K562 (cell line): ENCODE measurements around the gene FDPS. TPM values are rescaled to one million over a fixed set of nuclear protein-coding genes. Genes with fewer than 3 reads are reported as not detected.

Experiments used
- CBX3 ChIP-seq, 2 experiments: IDR thresholded peaks; 1 replicate in 1 of 2; 2 replicates in 1 of 2; pipeline ENCODE4 v1.6.1; 2012; ENCODE audit warnings: inconsistent platforms in 2 of 2, low read length in 2 of 2, borderline replicate concordance in 1 of 2, control low read depth in 1 of 2
- CXXC5 ChIP-seq: fragments of 250-450 bp; sonication (Bioruptor Pico); IDR thresholded peaks from 2 replicates; pipeline ENCODE4 v1.8.0; 2022; ENCODE audit warnings: inconsistent platforms, mild to moderate bottlenecking, moderate library complexity
- E2F3 ChIP-seq: fragments of 250-450 bp; sonication (Bioruptor Pico); IDR thresholded peaks from 2 replicates; pipeline ENCODE4 v1.4.0; 2020; ENCODE audit warnings: mild to moderate bottlenecking
- ETV6 ChIP-seq, 3 experiments: fragments of 150-350 bp in 1 of 3; sonication (generic) in 1 of 3; formaldehyde crosslinking in 1 of 3; IDR thresholded peaks; 2 replicates each; pipeline versions ENCODE4 v1.6.1 to v1.8.0; 2014 to 2022; ENCODE audit warnings: borderline replicate concordance in 2 of 3, low read depth in 2 of 3, antibody characterized with exemption in 1 of 3, low read length in 1 of 3, mild to moderate bottlenecking in 1 of 3, missing genetic modification reagents in 1 of 3
- KAT7 ChIP-seq: sonication (generic); formaldehyde crosslinking; IDR thresholded peaks from 2 replicates; pipeline ENCODE4 v1.8.0; 2022; ENCODE audit warnings: missing genetic modification reagents, mild to moderate bottlenecking, borderline replicate concordance
- KLF1 ChIP-seq: fragments of 450-650 bp; IDR thresholded peaks from 2 replicates; pipeline ENCODE4 v1.6.1; 2016; ENCODE audit warnings: missing genetic modification characterization, missing compliant biosample characterization
- POLR2A ChIP-seq: fragments of 450-650 bp; conservative IDR thresholded peaks from 2 replicates; pipeline ENCODE4 v1.6.1; 2016
- TAF1 ChIP-seq: IDR thresholded peaks from 2 replicates; pipeline ENCODE4 v1.6.1; 2011; ENCODE audit warnings: mild to moderate bottlenecking, low read length, moderate library complexity; ENCODE audit not compliant: insufficient read depth, control insufficient read depth, severe bottlenecking; ENCODE audit errors: extremely low read depth
- XRCC4 ChIP-seq: IDR thresholded peaks from one replicate; pipeline ENCODE4 v1.6.1; 2011; ENCODE audit not compliant: insufficient read depth, insufficient read length; ENCODE audit errors: extremely low read depth
- YY1 ChIP-seq, 3 experiments: IDR thresholded peaks; 2 replicates each; pipeline ENCODE4 v1.6.1; 2011; ENCODE audit warnings: low read length in 2 of 3, mild to moderate bottlenecking in 2 of 3, moderate library complexity in 2 of 3, borderline replicate concordance in 1 of 3, control low read depth in 1 of 3, low read depth in 1 of 3; ENCODE audit not compliant: insufficient read depth in 3 of 3, insufficient replicate concordance in 2 of 3, control insufficient read depth in 1 of 3, insufficient read length in 1 of 3; ENCODE audit errors: extremely low read depth in 1 of 3
- ZNF3 ChIP-seq: fragments of 250-450 bp; sonication (Bioruptor Pico); IDR thresholded peaks from 2 replicates; pipeline ENCODE4 v1.5.0; 2021; ENCODE audit warnings: mild to moderate bottlenecking, moderate library complexity
- ZNF384 ChIP-seq: IDR thresholded peaks from 2 replicates; pipeline ENCODE4 v1.6.1; 2012; ENCODE audit warnings: low read depth, low read length, improper control_type of control experiment
- polyA plus RNA-seq, 8 experiments: library from polyadenylated mRNA; depleted of rRNA in 4 of 8; stranded (reverse) in 5 of 8; unstranded in 3 of 8; fragments of >200 nt; fragmentation: Nextera tagmentation in 2 of 8; fragmentation: Illumina TruSeq in 1 of 8; extraction: Ambion mirVana in 2 of 8; extraction: Trizol in 1 of 8; gene quantifications; 2 replicates each; pipeline versions ENCODE4 v1.2.1 to v1.2.3, GENCODE V29; 2011 to 2014; ENCODE audit warnings: inconsistent platforms in 1 of 8, missing spikeins in 1 of 8
- total RNA-seq, 7 experiments: library from RNA; depleted of rRNA in 6 of 7; stranded (reverse); fragments of >200 nt in 6 of 7; fragmentation: Illumina TruSeq in 2 of 7; extraction: Trizol in 2 of 7; gene quantifications; 2 replicates each; pipeline versions ENCODE4 v1.2.1 to v1.2.3, GENCODE V29; 2011 to 2021; ENCODE audit warnings: low replicate concordance in 1 of 7
- TF ChIP-seq, protein P1 (sequence below): fragments of 250-450 bp; sonication (Bioruptor Pico); IDR thresholded peaks from 2 replicates; pipeline ENCODE4 v1.4.0; 2020; ENCODE audit warnings: mild to moderate bottlenecking, moderate library complexity
- TF ChIP-seq, protein P2 (sequence below): sonication (generic); formaldehyde crosslinking; IDR thresholded peaks from 2 replicates; pipeline ENCODE4 v1.8.1; 2023; ENCODE audit warnings: mild to moderate bottlenecking, missing genetic modification reagents, moderate library complexity
- TF ChIP-seq, protein P3 (sequence below): IDR thresholded peaks from 2 replicates; pipeline ENCODE4 v1.6.1; 2012; ENCODE audit warnings: low read depth, low read length, improper control_type of control experiment, borderline replicate concordance
- TF ChIP-seq, protein P4 (sequence below): sonication (generic); formaldehyde crosslinking; IDR thresholded peaks from 2 replicates; pipeline ENCODE4 v1.8.1; 2023; ENCODE audit warnings: mild to moderate bottlenecking, missing genetic modification reagents

Gene FDPS
- total and polyA plus RNA-seq, 9 of the 15 experiments (the other 6 are each of a cell fraction or from before 2014, with no cell fraction given) = 247 to 884 (median 360) TPM

DNA sequence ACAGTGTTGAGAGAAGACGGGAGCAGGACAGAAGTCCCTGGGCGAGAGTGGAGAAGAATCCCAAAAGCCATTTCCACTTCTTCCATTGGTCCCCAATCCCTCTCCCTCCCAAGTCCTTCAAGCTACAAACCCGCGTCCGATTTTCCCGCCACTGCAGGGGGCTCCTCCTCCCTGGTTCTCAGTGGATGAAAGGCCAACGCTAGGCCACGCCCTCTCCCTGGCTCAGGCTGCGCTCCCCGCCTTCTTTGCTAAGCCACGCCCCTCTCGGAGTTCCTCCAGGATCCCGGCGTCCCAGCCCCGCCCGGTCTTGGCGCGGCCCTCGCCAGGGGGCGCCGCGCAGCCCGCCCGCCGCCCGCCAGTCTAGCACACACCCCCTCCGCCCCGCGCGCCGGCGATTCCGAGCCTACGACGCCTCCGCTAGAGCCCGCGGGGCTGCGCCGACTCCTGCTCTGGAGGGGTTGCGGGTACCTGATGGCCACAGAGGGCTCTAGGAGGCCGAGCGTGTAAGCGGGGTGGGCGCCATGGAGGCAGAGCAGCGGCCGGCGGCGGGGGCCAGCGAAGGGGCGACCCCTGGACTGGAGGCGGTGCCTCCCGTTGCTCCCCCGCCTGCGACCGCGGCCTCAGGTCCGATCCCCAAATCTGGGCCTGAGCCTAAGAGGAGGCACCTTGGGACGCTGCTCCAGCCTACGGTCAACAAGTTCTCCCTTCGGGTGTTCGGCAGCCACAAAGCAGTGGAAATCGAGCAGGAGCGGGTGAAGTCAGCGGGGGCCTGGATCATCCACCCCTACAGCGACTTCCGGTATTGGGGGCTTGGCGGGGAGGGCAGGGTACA lies 31.4 kb upstream of the FDPS start, which contains the start of gene HCN3 (continued):
- TF ChIP-seq, protein P1, sequence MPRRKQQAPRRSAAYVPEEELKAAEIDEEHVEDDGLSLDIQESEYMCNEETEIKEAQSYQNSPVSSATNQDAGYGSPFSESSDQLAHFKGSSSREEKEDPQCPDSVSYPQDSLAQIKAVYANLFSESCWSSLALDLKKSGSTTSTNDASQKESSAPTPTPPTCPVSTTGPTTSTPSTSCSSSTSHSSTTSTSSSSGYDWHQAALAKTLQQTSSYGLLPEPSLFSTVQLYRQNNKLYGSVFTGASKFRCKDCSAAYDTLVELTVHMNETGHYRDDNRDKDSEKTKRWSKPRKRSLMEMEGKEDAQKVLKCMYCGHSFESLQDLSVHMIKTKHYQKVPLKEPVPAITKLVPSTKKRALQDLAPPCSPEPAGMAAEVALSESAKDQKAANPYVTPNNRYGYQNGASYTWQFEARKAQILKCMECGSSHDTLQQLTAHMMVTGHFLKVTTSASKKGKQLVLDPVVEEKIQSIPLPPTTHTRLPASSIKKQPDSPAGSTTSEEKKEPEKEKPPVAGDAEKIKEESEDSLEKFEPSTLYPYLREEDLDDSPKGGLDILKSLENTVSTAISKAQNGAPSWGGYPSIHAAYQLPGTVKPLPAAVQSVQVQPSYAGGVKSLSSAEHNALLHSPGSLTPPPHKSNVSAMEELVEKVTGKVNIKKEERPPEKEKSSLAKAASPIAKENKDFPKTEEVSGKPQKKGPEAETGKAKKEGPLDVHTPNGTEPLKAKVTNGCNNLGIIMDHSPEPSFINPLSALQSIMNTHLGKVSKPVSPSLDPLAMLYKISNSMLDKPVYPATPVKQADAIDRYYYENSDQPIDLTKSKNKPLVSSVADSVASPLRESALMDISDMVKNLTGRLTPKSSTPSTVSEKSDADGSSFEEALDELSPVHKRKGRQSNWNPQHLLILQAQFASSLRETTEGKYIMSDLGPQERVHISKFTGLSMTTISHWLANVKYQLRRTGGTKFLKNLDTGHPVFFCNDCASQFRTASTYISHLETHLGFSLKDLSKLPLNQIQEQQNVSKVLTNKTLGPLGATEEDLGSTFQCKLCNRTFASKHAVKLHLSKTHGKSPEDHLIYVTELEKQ (CRISPR knock-in tag) = no peak
- TF ChIP-seq KAT7 (CRISPR knock-in tag) (0 out of 2 replicates have a peak, but pooled peaks have one; percentile 56), KLF1 (tag) (0 out of 2 replicates have a peak, but pooled peaks have one; percentile 40), ZNF384 (peak; percentile 34), XRCC4 (no peak), TAF1 (peak; percentile 29), CBX3 (IDR thresholded peaks at IDR 0.05; ENCODE audit: borderline replicate concordance in 1 of 2, low read length in 2 of 2) (no peak; a peak in 1 of 3 replicates), POLR2A (0 out of 2 replicates have a peak, but pooled peaks have one; percentile 26), CXXC5 (peak; percentile 83), YY1 (IDR thresholded peaks at IDR 0.05; ENCODE audit: borderline replicate concordance in 1 of 3, control insufficient read depth in 1 of 3, extremely low read depth in 1 of 3, insufficient read depth in 3 of 3, insufficient read length in 1 of 3, insufficient replicate concordance in 2 of 3, low read depth in 1 of 3, low read length in 2 of 3) (peak in 1 of 3 experiments; percentile 40), ETV6 (IDR thresholded peaks at IDR 0.05; ENCODE audit: borderline replicate concordance in 1 of 2, low read depth in 2 of 2, low read length in 1 of 2) (no peak), ETV6 (CRISPR knock-in tag; IDR thresholded peaks at IDR 0.05; ENCODE audit: borderline replicate concordance) (0 out of 2 replicates have a peak, but pooled peaks have one; percentile 42), E2F3 (CRISPR knock-in tag) (peak; percentile 92), ZNF3 (CRISPR knock-in tag) (no peak)
- TF ChIP-seq, protein P2, sequence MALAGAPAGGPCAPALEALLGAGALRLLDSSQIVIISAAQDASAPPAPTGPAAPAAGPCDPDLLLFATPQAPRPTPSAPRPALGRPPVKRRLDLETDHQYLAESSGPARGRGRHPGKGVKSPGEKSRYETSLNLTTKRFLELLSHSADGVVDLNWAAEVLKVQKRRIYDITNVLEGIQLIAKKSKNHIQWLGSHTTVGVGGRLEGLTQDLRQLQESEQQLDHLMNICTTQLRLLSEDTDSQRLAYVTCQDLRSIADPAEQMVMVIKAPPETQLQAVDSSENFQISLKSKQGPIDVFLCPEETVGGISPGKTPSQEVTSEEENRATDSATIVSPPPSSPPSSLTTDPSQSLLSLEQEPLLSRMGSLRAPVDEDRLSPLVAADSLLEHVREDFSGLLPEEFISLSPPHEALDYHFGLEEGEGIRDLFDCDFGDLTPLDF (CRISPR knock-in tag) = peak; percentile 95
- TF ChIP-seq, protein P3, sequence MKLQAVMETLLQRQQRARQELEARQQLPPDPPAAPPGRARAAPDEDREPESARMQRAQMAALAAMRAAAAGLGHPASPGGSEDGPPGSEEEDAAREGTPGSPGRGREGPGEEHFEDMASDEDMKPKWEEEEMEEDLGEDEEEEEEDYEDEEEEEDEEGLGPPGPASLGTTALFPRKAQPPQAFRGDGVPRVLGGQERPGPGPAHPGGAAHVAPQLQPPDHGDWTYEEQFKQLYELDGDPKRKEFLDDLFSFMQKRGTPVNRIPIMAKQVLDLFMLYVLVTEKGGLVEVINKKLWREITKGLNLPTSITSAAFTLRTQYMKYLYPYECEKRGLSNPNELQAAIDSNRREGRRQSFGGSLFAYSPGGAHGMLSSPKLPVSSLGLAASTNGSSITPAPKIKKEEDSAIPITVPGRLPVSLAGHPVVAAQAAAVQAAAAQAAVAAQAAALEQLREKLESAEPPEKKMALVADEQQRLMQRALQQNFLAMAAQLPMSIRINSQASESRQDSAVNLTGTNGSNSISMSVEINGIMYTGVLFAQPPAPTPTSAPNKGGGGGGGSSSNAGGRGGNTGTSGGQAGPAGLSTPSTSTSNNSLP = no peak
- TF ChIP-seq, protein P4, sequence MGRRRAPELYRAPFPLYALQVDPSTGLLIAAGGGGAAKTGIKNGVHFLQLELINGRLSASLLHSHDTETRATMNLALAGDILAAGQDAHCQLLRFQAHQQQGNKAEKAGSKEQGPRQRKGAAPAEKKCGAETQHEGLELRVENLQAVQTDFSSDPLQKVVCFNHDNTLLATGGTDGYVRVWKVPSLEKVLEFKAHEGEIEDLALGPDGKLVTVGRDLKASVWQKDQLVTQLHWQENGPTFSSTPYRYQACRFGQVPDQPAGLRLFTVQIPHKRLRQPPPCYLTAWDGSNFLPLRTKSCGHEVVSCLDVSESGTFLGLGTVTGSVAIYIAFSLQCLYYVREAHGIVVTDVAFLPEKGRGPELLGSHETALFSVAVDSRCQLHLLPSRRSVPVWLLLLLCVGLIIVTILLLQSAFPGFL (CRISPR knock-in tag) = 0 out of 2 replicates have a peak, but pooled peaks have one; percentile 22
